Ishikawa (cell line): ENCODE data around the gene NPTN.
A peak's percentile ranks its signal among the peaks of the same experiment; 100 is the strongest.

Experiments used
- CEBPB ChIP-seq: IDR thresholded peaks from 2 replicates; pipeline ENCODE4 v1.6.1; 2012
- CREB1 ChIP-seq: IDR thresholded peaks from 2 replicates; pipeline ENCODE4 v1.6.1; 2012; ENCODE audit warnings: low read depth
- EGR1 ChIP-seq: IDR thresholded peaks from 2 replicates; pipeline ENCODE4 v1.6.1; 2012
- EP300 ChIP-seq: IDR thresholded peaks from 2 replicates; pipeline ENCODE4 v1.6.1; 2012; ENCODE audit warnings: borderline replicate concordance
- FOXM1 ChIP-seq: IDR thresholded peaks from 2 replicates; pipeline ENCODE4 v1.6.1; 2012; ENCODE audit warnings: low read depth, borderline replicate concordance
- MAX ChIP-seq: IDR thresholded peaks from 2 replicates; pipeline ENCODE4 v1.6.1; 2012
- NFIC ChIP-seq: IDR thresholded peaks from 2 replicates; pipeline ENCODE4 v1.6.1; 2012
- RAD21 ChIP-seq: IDR thresholded peaks from 2 replicates; pipeline ENCODE4 v1.6.1; 2012; ENCODE audit warnings: low read depth
- TAF1 ChIP-seq: IDR thresholded peaks from 2 replicates; pipeline ENCODE4 v1.6.1; 2012; ENCODE audit warnings: low read depth, mild to moderate bottlenecking
- TCF12 ChIP-seq: IDR thresholded peaks from 2 replicates; pipeline ENCODE4 v1.6.1; 2012; ENCODE audit warnings: low read depth
- TEAD4 ChIP-seq: IDR thresholded peaks from 2 replicates; pipeline ENCODE4 v1.6.1; 2012
- USF1 ChIP-seq: IDR thresholded peaks from 2 replicates; pipeline ENCODE4 v1.6.1; 2012
- YY1 ChIP-seq: IDR thresholded peaks from 2 replicates; pipeline ENCODE4 v1.6.1; 2012; ENCODE audit warnings: low read depth
- ZBTB7A ChIP-seq: IDR thresholded peaks from 2 replicates; pipeline ENCODE4 v1.6.1; 2012; ENCODE audit warnings: low read depth
- TF ChIP-seq, protein P1 (sequence below): IDR thresholded peaks from 2 replicates; pipeline ENCODE4 v1.6.1; 2012; ENCODE audit warnings: low read depth, mild to moderate bottlenecking

The NPTN gene

GRCh38 chr15:73539212-73540128 is 93.7 kb downstream of the NPTN start:
- TF ChIP-seq EP300 (no peak), USF1 (no peak), CEBPB (peak; percentile 66)

DNA sequence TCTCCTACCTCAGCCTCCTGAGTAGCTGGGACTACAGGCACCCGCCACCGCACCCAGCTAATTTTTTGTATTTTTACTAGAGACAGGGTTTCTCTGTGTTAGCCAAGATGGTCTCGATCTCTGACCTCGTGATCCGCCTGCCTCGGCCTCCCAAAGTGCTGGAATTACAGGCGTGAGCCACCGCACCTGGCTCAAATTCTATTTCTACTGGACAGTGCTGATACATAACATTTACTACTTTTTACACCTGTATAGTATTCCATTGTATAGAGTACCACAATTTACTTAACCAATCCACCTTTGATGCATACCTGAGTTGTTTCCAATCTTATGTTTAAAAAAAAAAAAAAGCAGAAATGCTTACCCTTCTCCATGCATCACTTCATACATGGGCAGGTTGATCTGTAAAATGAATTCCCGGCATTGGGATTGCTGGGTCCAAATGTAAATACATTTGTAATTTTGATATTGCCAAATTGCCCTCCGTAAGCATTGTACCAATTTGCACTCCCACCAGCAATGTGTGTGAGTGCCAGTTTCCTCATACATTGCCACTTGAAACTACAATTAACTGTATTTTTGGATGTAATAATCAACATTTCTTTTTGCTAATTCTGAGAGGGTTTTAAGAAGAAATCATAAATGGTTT is 94.5 kb downstream of the NPTN start:
- no peak for TF ChIP-seq CEBPB
- no peak for TF ChIP-seq EP300
- TF ChIP-seq NFIC = no peak
- TF ChIP-seq MAX = no peak
- TF ChIP-seq TCF12 = no peak
- TF ChIP-seq ZBTB7A = no peak
- no peak for TF ChIP-seq FOXM1
- no peak for TF ChIP-seq CREB1
- TF ChIP-seq RAD21 = no peak
- no peak for TF ChIP-seq TAF1
- TF ChIP-seq EGR1 = no peak
- TF ChIP-seq TEAD4 = no peak
- TF ChIP-seq, protein P1, sequence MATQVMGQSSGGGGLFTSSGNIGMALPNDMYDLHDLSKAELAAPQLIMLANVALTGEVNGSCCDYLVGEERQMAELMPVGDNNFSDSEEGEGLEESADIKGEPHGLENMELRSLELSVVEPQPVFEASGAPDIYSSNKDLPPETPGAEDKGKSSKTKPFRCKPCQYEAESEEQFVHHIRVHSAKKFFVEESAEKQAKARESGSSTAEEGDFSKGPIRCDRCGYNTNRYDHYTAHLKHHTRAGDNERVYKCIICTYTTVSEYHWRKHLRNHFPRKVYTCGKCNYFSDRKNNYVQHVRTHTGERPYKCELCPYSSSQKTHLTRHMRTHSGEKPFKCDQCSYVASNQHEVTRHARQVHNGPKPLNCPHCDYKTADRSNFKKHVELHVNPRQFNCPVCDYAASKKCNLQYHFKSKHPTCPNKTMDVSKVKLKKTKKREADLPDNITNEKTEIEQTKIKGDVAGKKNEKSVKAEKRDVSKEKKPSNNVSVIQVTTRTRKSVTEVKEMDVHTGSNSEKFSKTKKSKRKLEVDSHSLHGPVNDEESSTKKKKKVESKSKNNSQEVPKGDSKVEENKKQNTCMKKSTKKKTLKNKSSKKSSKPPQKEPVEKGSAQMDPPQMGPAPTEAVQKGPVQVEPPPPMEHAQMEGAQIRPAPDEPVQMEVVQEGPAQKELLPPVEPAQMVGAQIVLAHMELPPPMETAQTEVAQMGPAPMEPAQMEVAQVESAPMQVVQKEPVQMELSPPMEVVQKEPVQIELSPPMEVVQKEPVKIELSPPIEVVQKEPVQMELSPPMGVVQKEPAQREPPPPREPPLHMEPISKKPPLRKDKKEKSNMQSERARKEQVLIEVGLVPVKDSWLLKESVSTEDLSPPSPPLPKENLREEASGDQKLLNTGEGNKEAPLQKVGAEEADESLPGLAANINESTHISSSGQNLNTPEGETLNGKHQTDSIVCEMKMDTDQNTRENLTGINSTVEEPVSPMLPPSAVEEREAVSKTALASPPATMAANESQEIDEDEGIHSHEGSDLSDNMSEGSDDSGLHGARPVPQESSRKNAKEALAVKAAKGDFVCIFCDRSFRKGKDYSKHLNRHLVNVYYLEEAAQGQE = no peak
- no peak for TF ChIP-seq USF1
- no peak for TF ChIP-seq YY1

DNA sequence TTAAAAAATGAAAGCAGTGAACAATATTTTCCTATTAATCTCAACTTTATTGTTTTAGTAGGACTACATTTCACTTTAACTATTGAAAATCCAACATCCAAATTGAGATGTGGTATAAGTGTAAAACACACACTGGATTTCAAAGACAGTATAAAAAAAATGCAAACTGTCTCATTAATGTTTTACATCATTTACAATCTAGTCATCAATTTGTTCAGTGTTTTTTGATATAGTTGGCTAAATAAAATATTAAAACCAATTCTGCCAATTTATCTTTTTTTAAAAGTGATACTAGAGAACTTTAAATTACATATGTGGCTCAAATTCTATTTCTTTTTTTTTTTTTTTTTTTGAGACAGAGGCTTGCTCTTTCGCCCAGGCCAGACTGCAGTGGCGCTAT is 95.1 kb downstream of the NPTN start:
- TF ChIP-seq CEBPB = no peak
- no peak for TF ChIP-seq RAD21
- no peak for TF ChIP-seq TCF12
- TF ChIP-seq FOXM1 = no peak
- no peak for TF ChIP-seq EGR1
- no peak for TF ChIP-seq CREB1
- no peak for TF ChIP-seq TEAD4
- TF ChIP-seq EP300 = no peak
- no peak for TF ChIP-seq MAX
- no peak for TF ChIP-seq ZBTB7A
- no peak for TF ChIP-seq USF1
- no peak for TF ChIP-seq TAF1
- no peak for TF ChIP-seq YY1
- TF ChIP-seq, protein P1 = no peak
- no peak for TF ChIP-seq NFIC

DNA sequence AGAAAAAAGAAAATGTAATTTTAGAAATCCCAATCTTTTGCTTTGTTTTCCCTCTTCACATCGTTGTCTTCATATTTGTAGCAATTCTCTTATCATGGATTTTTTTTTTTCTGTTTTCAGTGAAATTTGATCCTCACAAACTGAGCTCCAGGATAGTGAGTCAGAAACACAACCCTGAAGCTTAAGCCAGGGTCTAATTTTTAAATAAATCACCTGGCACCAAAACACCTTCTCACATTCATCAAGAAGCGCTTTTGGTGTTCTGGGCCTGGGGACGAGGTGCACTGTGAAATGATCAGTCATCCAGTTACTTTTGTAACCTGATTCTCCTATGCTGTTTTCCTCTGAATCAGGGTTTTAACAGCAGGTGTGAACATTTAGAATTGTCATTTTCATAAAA is 102.5 kb downstream of the NPTN start:
- TF ChIP-seq CREB1 = no peak
- no peak for TF ChIP-seq FOXM1
- TF ChIP-seq TEAD4 = no peak
- no peak for TF ChIP-seq NFIC
- no peak for TF ChIP-seq EGR1
- no peak for TF ChIP-seq CEBPB
- no peak for TF ChIP-seq EP300
- no peak for TF ChIP-seq TCF12
- no peak for TF ChIP-seq TAF1

- TF ChIP-seq NFIC (no peak), EGR1 (no peak), MAX (no peak), TEAD4 (no peak)
Measured at GRCh38 chr15:73527598-73527997, 105.6 kb downstream of the NPTN start.
